ENCODE measurements around the gene DPH7.

DNA sequence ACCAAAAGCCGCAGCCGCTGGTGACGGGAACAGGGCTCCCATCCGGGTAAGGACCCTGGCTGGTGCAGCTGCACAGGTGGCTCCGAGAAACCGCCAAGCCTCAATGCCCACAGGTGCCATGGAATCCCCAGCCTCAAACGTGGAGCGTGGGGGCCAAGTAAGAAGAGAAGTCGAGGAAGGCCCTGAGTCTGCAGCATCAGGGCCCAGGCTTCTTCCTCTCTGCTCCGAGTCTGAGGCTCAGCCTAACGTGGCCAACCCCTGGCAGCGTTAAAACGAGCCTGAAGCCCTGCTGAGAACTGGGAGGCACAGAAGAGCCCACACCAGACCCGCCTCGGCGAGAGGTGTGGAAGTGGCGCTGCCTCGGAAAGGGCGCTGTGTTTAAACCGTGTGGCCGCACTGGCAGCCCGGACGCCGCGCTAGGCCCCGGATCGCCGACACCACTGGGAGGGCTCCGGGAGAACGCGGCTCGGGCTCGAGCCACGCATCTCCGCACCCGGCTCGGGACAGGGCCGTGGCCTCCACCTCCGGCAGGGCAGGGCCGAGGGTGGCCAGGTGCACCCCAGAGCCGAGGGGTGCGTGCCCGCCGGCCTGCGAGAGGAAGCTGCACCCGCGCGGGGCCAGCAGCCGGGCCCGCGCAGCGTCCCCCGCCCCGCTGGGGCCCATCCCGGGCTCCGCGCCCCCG, 10.9 kb upstream of the DPH7 start:
- TF ChIP-seq, protein P1, sequence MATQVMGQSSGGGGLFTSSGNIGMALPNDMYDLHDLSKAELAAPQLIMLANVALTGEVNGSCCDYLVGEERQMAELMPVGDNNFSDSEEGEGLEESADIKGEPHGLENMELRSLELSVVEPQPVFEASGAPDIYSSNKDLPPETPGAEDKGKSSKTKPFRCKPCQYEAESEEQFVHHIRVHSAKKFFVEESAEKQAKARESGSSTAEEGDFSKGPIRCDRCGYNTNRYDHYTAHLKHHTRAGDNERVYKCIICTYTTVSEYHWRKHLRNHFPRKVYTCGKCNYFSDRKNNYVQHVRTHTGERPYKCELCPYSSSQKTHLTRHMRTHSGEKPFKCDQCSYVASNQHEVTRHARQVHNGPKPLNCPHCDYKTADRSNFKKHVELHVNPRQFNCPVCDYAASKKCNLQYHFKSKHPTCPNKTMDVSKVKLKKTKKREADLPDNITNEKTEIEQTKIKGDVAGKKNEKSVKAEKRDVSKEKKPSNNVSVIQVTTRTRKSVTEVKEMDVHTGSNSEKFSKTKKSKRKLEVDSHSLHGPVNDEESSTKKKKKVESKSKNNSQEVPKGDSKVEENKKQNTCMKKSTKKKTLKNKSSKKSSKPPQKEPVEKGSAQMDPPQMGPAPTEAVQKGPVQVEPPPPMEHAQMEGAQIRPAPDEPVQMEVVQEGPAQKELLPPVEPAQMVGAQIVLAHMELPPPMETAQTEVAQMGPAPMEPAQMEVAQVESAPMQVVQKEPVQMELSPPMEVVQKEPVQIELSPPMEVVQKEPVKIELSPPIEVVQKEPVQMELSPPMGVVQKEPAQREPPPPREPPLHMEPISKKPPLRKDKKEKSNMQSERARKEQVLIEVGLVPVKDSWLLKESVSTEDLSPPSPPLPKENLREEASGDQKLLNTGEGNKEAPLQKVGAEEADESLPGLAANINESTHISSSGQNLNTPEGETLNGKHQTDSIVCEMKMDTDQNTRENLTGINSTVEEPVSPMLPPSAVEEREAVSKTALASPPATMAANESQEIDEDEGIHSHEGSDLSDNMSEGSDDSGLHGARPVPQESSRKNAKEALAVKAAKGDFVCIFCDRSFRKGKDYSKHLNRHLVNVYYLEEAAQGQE (IDR thresholded peaks at IDR 0.05; ENCODE audit: borderline replicate concordance): no peak
- TF ChIP-seq SMC3 (conservative IDR thresholded peaks at IDR 0.05; ENCODE audit: poor library complexity): no peak
- no peak for TF ChIP-seq POLR2AphosphoS5 (IDR thresholded peaks at IDR 0.05)
- TF ChIP-seq MXI1 (conservative IDR thresholded peaks at IDR 0.05; ENCODE audit: poor library complexity, severe bottlenecking): no peak
- no peak for TF ChIP-seq EZH2 (IDR thresholded peaks at IDR 0.05; ENCODE audit: borderline replicate concordance, insufficient read depth, low read length, poor library complexity, severe bottlenecking)
- TF ChIP-seq RAD21 (conservative IDR thresholded peaks at IDR 0.05): no peak
- TF ChIP-seq, protein P2, sequence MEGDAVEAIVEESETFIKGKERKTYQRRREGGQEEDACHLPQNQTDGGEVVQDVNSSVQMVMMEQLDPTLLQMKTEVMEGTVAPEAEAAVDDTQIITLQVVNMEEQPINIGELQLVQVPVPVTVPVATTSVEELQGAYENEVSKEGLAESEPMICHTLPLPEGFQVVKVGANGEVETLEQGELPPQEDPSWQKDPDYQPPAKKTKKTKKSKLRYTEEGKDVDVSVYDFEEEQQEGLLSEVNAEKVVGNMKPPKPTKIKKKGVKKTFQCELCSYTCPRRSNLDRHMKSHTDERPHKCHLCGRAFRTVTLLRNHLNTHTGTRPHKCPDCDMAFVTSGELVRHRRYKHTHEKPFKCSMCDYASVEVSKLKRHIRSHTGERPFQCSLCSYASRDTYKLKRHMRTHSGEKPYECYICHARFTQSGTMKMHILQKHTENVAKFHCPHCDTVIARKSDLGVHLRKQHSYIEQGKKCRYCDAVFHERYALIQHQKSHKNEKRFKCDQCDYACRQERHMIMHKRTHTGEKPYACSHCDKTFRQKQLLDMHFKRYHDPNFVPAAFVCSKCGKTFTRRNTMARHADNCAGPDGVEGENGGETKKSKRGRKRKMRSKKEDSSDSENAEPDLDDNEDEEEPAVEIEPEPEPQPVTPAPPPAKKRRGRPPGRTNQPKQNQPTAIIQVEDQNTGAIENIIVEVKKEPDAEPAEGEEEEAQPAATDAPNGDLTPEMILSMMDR (IDR thresholded peaks at IDR 0.05; ENCODE audit: poor library complexity, severe bottlenecking): no peak

Data from neural cell (in vitro differentiated cells).